ENCODE data around the gene CETP. TPM values are rescaled to one million over a fixed set of nuclear protein-coding genes. Genes with fewer than 3 reads are reported as not detected.

CETP gene
- total and polyA plus RNA-seq, 9 of the 15 experiments (the other 6 are each of a cell fraction or from before 2014, with no cell fraction given) = 0.07 to 0.11 TPM; not detected in 7

DNA sequence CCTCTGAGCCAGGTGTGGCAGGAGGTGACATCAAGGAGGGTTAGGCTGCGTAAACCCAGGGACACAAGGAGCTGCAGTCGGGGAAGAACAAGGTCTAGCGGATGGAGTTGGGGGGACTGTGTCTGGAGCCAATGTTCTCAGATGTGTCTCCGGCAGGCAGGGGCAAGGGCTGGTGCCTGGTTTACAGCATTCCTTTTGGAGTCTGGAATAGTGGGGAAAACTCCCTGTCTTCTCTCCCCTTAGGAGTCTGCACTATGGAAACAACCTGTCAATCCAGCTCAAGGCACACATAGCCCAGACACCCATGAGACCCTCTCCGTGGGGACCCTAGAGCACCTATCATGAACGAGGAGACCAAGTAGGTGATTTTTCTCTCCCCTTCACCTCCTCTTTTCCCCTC lies 55.1 kb downstream of the CETP start (continued):
- no peak for TF ChIP-seq ZNF699 (CRISPR knock-in tag; IDR thresholded peaks at IDR 0.05; ENCODE audit: insufficient replicate concordance)
- TF ChIP-seq, protein P1, sequence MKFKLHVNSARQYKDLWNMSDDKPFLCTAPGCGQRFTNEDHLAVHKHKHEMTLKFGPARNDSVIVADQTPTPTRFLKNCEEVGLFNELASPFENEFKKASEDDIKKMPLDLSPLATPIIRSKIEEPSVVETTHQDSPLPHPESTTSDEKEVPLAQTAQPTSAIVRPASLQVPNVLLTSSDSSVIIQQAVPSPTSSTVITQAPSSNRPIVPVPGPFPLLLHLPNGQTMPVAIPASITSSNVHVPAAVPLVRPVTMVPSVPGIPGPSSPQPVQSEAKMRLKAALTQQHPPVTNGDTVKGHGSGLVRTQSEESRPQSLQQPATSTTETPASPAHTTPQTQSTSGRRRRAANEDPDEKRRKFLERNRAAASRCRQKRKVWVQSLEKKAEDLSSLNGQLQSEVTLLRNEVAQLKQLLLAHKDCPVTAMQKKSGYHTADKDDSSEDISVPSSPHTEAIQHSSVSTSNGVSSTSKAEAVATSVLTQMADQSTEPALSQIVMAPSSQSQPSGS (CRISPR knock-in tag; IDR thresholded peaks at IDR 0.05) = no peak
- no peak for TF ChIP-seq EHMT2 (IDR thresholded peaks at IDR 0.05)
- no peak for TF ChIP-seq GTF2E2 (tag; IDR thresholded peaks at IDR 0.05)

DNA sequence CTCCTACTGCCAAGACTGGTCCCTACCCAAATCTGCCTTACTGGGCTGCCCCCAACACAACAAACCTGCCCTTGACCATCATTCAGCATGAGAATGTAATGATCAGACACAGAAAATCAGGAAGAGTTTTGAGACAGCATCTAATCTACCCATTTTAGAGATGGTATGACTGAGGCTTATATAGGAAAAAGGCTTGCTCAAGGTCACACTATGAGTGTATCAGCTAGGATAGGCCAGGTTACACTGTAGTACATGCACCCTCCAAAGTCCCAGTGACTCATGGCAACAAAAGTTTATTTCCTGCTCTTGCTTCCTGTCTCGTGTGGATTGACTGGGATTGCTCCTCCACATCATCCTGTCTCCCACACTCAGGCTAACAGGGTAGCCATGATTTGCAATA lies 55.5 kb downstream of the CETP start:
- POLR2A ChIA-PET = interaction anchor here (0.6 kb wide), 1 partner anchor 335 kb away, joined by 3 read pairs; no protein-coding TSS in a partner anchor
- Histone ChIP-seq H3K9ac (ENCODE audit: insufficient read depth in 1 of 2, low read depth in 2 of 2, low read length in 2 of 2) (no peak overlapping the region), H3K9me1 (ENCODE audit: control insufficient read depth, insufficient read depth, low read length) (no peaks in the 10 kb centered on the region), H3K4me2 (ENCODE audit: insufficient read depth, low read length) (no peak overlapping the region), H3K27ac (ENCODE audit: extremely low read depth, low read depth, low read length) (no peak overlapping the region), H3K4me1 (replicated peaks in 1 of 2; ENCODE audit: control insufficient read depth in 2 of 2, insufficient read depth in 2 of 2, low read length in 2 of 2) (no peaks in the 10 kb centered on the region), H3K36me3 (ENCODE audit: control insufficient read depth, insufficient read depth, low read length) (no peaks in the 10 kb centered on the region), H4K20me1 (replicated peaks; ENCODE audit: control insufficient read depth, insufficient read depth, low read length) (0 out of 2 replicates have a peak, but pooled peaks cover 2% of the 10 kb centered on the region), H3K9me3 (replicated peaks; ENCODE audit: control insufficient read depth, insufficient read depth, low read depth, low read length) (no peaks in the 10 kb centered on the region), H3K79me2 (ENCODE audit: control insufficient read depth, insufficient read depth, low read length) (no peaks in the 10 kb centered on the region), H3K4me3 (no peak overlapping the region), H3K27me3 (ENCODE audit: control insufficient read depth in 2 of 2, insufficient read depth in 2 of 2, low read length in 2 of 2) (peaks cover 26 to 42% of the 10 kb centered on the region in 2 experiments), H2AFZ (ENCODE audit: low read depth, low read length) (no peak overlapping the region)
- DNase-seq (ENCODE audit: extremely low read depth in 1 of 4, low spot score in 3 of 4) = no peak
- TF ChIP-seq ADNP (tag; IDR thresholded peaks at IDR 0.05) = peak; percentile 25; the same call in 1 of the 2 replicates
- TF ChIP-seq SMARCA5 (IDR thresholded peaks at IDR 0.05) = peak; percentile 60; the same call in 1 of the 2 replicates
- TF ChIP-seq RBM25 (IDR thresholded peaks at IDR 0.05; ENCODE audit: low read depth, low read length, severe bottlenecking) = peak; percentile 84
- peak; percentile 25; the same call in 1 of the 2 replicates for TF ChIP-seq ESRRA (IDR thresholded peaks at IDR 0.05; ENCODE audit: borderline replicate concordance, low read depth)
- TF ChIP-seq BCOR (IDR thresholded peaks at IDR 0.05) = peak; percentile 77
- no peak for TF ChIP-seq CBFB (CRISPR knock-in tag; IDR thresholded peaks at IDR 0.05)
- TF ChIP-seq POLR3G (IDR thresholded peaks at IDR 0.05; ENCODE audit: extremely low read depth, insufficient read length, insufficient replicate concordance) = no peak
- no peak for TF ChIP-seq POLR2B (IDR thresholded peaks at IDR 0.05; ENCODE audit: low read depth, partially characterized antibody)
- peak in 1 of 2 experiments; percentile 25; a peak in 1 of 4 replicates for TF ChIP-seq KDM1A (IDR thresholded peaks at IDR 0.05)
- TF ChIP-seq CHCHD3 (CRISPR knock-in tag; IDR thresholded peaks at IDR 0.05) = no peak
- 0% methylated on average over 1 of the region's 1 CpG for WGBS (ENCODE audit: insufficient coverage, low coverage, missing lambda C conversion rate)
- in situ Hi-C loops (cut with MboI) = no loop called here
- no peak for FAIRE-seq
- intact Hi-C loops (cut with micrococcal nuclease) = loop anchor here (5.0 kb wide), 1 partner anchor 55 kb away; the partner anchor contains the start of gene CETP
- no TSS peak for BruUV-seq (replicated peaks)
- CTCF ChIA-PET (ENCODE audit: low intra/inter-chr PET ratio) = no interaction called here
- no peak for ATAC-seq

Measured in K562 (cell line).